Stimulated activated naive CD8-positive, alpha-beta T cell treated with anti-CD3 and anti-CD28 coated beads, Interleukin-15, Interleukin-2, amounts not matched to agents 100 ng/mL and 50 ng/mL, for 24 hours (primary cell): ENCODE measurements around the gene CPNE2.
A peak's percentile ranks its signal among the peaks of the same experiment; 100 is the strongest.
"Not testable (repeated sequence)": the region's sequence is repeated elsewhere in the genome, so short reads cannot be mapped to it uniquely, and the experiment has no call there.

Experiments used
- H3K27ac Mint-ChIP-seq: one replicate; pipeline ENCODE4 v1.8.0; 2021; ENCODE audit warnings: mild to moderate bottlenecking, mixed read lengths
- H3K27me3 Mint-ChIP-seq: one replicate; pipeline ENCODE4 v1.8.0; 2021; ENCODE audit warnings: mixed read lengths
- H3K36me3 Mint-ChIP-seq: one replicate; pipeline ENCODE4 v1.8.0; 2021; ENCODE audit warnings: low read depth, mixed read lengths
- H3K4me1 Mint-ChIP-seq: one replicate; pipeline ENCODE4 v1.8.0; 2021; ENCODE audit warnings: low read depth, mixed read lengths
- H3K4me3 Mint-ChIP-seq: one replicate; pipeline ENCODE4 v1.8.0; 2021; ENCODE audit warnings: mild to moderate bottlenecking, mixed read lengths
- H3K9me3 Mint-ChIP-seq: one replicate; pipeline ENCODE4 v1.8.0; 2021; ENCODE audit warnings: mixed read lengths

CPNE2 gene

DNA sequence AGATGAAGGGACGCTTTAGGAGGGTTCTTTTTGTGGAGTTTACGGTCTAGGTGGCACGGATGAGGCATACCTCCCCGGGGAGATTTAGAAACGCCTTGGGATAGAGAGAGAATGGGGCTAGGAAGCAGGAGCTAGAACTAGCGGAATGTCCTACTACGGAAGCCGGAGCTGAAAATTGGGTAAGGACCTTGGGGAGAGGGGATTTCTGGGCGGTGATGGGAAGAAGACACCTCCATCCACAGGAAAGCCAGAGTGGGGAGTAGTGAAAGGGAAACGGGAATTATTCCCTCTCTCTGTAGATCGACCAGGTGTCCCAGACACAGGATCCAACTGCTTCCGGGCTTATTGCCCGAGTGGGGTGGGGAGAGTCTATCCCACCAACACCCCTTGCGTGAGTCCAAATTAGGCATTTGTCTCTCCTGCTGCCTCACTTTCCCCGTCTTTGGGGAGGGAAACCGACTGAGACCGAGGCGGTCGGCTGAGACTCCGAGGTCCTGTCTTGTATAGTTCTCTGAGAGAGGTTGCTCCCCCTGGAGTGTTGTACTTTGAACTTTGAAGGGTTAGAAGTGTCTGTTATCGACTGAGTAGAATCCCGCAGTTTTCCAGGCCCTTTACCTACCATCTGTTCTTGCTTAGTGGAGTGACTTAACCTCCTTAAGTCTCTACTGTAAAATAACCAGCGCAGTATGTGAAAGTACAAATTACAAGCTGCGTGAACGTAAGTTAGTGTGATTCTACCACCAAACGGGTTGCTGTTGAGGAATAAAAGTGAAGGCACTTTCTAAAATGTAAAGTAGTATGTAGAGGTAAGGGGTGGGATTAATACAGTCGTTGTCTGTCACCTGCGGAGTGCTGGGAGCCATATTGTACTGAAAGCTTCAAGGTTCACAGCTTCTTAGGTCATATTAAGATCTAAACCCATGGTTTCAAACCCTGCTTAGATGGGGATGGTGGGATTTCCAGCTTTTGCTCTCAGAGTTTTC lies 94.8 kb downstream of the CPNE2 start:
- peak overlapping the region; percentile 100 for H3K4me3 Mint-ChIP-seq
- H3K9me3 Mint-ChIP-seq: no peaks in the 10 kb centered on the region
- peaks cover 53% of the 10 kb centered on the region for H3K4me1 Mint-ChIP-seq
- peaks cover 6% of the 10 kb centered on the region for H3K36me3 Mint-ChIP-seq
- H3K27me3 Mint-ChIP-seq: no peaks in the 10 kb centered on the region
- H3K27ac Mint-ChIP-seq: peak overlapping the region; percentile 97

DNA sequence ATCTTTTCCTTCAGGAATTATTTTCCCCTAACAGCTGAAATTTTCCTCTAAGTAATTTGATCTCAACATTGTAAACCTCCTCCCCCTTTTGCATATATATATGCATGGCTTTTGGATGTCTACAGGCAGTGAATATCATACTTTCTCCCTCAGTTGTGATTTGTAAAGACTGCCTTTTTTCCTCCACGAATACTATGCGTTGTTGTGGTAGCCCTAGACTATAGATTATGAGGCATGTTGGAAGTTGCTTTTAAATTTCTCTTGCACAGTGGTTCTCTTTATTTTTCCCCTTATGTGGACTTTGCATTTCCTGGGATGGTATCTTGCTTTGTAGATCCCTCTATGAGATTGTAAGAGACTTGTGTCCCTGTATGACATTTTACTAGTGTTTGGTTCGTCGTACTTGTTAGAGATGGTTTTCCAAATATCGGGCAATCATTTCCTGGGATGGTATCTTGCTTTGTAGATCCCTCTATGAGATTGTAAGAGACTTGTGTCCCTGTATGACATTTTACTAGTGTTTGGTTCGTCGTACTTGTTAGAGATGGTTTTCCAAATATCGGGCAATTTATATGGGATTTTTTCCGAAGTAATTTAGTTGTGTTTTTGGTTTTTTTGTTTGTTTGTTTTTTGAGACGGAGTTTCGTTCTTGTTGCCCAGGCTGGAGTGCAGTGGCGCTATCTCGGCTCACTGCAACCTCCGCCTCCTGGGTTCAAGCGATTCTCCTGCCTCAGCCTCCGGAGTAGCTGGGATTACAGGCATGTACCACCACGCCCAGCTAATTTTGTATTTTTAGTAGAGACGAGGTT lies 95.7 kb downstream of the CPNE2 start:
- Mint-ChIP-seq H3K4me1 (peaks cover 52% of the 10 kb centered on the region), H3K4me3 (peak overlapping the region; percentile 100), H3K27ac (peak overlapping the region; percentile 97)
- H3K9me3 Mint-ChIP-seq, H3K27me3 Mint-ChIP-seq, H3K36me3 Mint-ChIP-seq: not testable (repeated sequence)

DNA sequence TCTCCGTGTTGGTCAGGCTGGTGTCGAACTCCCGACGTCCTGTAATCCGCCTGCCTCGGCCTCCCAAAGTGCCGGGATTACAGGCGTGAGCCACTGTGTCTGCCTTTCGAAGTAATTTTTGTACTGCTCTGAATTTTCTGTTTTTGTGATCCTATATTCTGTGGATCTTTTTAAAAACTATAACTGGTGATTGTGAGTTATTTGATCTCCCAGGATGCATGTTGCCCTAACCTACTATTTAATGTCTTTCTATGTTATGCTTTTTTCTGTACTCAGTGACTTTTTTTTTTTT lies 96.3 kb downstream of the CPNE2 start:
- H3K4me1 Mint-ChIP-seq: peaks cover 53% of the 10 kb centered on the region
- no peak overlapping the region for H3K4me3 Mint-ChIP-seq
- peaks cover 6% of the 10 kb centered on the region for H3K36me3 Mint-ChIP-seq
- no peak overlapping the region for H3K27ac Mint-ChIP-seq
- H3K9me3 Mint-ChIP-seq: no peaks in the 10 kb centered on the region
- no peaks in the 10 kb centered on the region for H3K27me3 Mint-ChIP-seq

DNA sequence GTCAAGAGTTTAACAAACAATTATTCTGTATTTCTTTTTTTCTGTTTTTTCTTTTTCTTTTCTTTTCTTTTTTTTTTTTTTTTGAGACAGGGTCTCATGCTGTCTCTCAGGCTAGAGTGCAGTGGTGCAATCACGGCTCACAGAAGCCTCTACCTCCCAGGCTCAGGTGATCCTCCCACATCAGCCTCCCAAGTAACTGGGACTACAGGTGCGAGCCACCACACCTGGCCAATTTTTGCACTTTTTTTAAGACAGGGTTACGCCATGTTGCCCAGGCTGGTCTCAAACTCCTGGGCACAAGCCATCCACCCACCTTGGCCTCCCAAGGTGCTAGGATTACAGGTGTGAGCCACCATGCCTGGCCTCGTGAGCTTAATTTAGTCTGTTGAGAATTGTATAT lies 97.1 kb downstream of the CPNE2 start:
- H3K27me3 Mint-ChIP-seq, H3K36me3 Mint-ChIP-seq, H3K27ac Mint-ChIP-seq, H3K4me3 Mint-ChIP-seq, H3K9me3 Mint-ChIP-seq: not testable (repeated sequence)
- H3K4me1 Mint-ChIP-seq: peaks cover 51% of the 10 kb centered on the region

DNA sequence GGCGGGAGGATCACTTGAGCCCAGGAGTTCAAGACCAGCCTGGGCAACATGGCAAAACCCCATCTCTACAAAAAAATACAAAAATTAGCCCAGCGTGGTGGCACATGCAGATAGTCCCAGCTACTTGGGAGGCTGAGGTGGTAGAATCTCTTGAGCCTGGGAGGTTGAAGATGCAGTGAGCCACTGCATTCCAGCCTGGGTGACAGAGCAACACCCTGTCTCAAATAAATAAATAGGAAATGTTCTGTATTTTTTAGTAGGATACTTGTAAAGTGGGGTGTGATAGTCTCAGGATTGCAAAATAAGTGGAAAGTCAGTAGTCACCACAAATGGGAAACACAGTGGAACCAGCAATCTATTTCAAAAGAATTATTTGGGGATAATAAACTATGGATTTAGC lies 97.8 kb downstream of the CPNE2 start:
- H3K9me3 Mint-ChIP-seq: no peaks in the 10 kb centered on the region
- H3K36me3 Mint-ChIP-seq: peaks cover 6% of the 10 kb centered on the region
- no peak overlapping the region for H3K27ac Mint-ChIP-seq
- H3K27me3 Mint-ChIP-seq: no peaks in the 10 kb centered on the region
- H3K4me1 Mint-ChIP-seq: peaks cover 48% of the 10 kb centered on the region
- no peak overlapping the region for H3K4me3 Mint-ChIP-seq

DNA sequence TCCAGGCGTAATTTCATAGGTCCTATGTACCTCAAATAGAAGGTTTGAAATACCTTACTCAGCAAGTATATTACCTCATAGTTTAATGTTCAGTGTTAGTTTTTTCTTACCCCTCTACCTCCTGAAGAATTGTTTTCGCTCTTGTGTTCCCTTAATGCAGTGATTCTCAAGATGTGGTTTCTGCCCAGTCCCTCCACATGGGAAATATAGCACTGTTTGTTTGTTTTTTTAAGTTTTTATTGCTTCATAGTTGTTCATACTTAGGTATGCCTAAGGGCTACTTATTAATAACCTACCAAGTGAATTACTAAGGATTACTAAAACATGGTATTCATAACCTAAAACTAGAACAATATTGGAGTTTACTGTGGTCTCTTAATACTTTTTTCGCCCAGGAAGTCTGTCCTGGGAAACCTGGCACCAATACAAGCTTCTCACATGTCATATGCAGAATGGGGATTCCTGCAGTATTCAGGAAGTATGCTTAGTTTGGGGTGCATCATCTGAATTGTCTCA lies 98.7 kb downstream of the CPNE2 start:
- no peak overlapping the region for H3K4me3 Mint-ChIP-seq
- H3K4me1 Mint-ChIP-seq: peaks cover 46% of the 10 kb centered on the region
- H3K27me3 Mint-ChIP-seq: no peaks in the 10 kb centered on the region
- peaks cover 10% of the 10 kb centered on the region for H3K36me3 Mint-ChIP-seq
- no peak overlapping the region for H3K27ac Mint-ChIP-seq
- no peaks in the 10 kb centered on the region for H3K9me3 Mint-ChIP-seq

DNA sequence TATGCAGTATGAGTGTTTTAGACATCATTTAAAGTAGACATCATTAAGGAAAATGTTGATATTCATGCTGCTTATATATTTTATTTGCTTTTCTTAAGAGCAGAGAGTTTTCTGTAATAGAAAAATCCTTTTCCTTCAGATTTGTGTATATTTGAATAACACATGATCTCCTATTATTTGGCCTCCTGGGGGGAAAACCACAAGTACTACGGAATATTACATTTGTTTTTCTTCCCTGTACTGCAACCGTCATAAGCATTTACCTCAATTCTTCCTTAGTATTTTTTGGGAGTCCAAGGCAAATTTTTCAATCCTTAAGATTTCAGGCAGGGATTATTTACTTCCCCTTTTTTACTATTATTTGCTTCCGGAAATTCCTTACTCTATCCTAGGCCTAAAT lies 99.8 kb downstream of the CPNE2 start:
- H3K27ac Mint-ChIP-seq: no peak overlapping the region
- no peaks in the 10 kb centered on the region for H3K9me3 Mint-ChIP-seq
- H3K36me3 Mint-ChIP-seq: peaks cover 13% of the 10 kb centered on the region
- H3K4me3 Mint-ChIP-seq: no peak overlapping the region
- peaks cover 46% of the 10 kb centered on the region for H3K4me1 Mint-ChIP-seq
- H3K27me3 Mint-ChIP-seq: no peaks in the 10 kb centered on the region

DNA sequence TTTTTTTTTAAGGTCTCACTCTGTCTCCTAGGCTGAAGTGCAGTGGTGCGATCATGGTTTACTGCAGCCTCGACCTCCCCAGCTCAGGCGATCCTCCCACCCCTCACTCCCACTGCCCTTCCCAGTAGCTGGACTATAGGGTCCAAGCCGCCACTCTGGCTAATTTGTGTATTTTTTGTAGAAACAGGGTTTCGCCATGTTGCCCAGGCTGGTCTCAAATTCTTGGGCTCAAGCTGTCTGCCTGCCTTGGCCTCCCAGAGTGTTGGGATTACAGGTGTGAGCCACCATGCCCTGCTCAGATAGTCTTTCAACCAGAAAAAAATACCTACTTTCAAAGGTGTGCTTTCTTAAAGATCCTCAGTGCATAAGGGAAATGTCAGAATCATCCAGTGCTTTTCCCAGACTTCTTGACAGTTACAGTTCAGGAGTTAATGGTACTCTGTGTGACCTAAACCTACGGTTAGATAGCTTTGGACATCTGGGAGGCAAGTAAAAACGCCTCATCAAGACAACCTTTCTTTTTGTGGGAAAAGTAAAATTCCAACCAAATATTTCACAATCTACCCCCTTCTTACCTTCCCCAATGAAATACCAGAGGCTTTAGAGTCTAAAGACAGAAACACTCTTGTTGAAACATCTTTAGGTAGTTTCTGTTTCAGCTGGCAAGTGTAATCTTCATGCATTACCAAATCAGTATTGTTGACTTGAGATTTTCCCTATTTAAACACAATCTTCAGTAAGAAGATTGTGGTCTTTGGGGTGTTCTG lies 100.5 kb downstream of the CPNE2 start:
- Mint-ChIP-seq H3K4me3 (no peak overlapping the region), H3K4me1 (peaks cover 39% of the 10 kb centered on the region), H3K27ac (no peak overlapping the region), H3K36me3 (peaks cover 14% of the 10 kb centered on the region), H3K27me3 (no peaks in the 10 kb centered on the region), H3K9me3 (no peaks in the 10 kb centered on the region)

DNA sequence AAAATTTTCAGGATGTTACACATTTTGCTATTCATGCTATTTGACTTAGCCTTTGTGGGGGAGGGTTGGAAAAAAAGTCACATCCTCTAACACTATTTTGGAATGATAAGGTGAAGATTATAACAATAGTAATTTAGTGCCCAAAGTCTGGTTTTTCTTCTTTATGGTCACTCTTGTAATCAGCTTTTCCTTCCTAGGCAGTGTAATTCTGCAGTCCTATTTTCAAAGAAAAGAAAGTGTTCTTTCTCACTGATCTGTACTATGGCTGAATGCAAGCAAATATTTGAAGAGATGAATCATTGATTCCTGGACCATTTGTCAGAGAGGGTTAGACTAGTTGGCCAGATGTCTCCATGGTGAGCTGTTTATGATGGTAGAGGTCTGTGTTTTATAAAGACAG lies 102.1 kb downstream of the CPNE2 start:
- no peak overlapping the region for H3K4me3 Mint-ChIP-seq
- no peaks in the 10 kb centered on the region for H3K27me3 Mint-ChIP-seq
- H3K36me3 Mint-ChIP-seq: peaks cover 11% of the 10 kb centered on the region
- no peaks in the 10 kb centered on the region for H3K9me3 Mint-ChIP-seq
- no peak overlapping the region for H3K27ac Mint-ChIP-seq
- H3K4me1 Mint-ChIP-seq: peaks cover 26% of the 10 kb centered on the region

DNA sequence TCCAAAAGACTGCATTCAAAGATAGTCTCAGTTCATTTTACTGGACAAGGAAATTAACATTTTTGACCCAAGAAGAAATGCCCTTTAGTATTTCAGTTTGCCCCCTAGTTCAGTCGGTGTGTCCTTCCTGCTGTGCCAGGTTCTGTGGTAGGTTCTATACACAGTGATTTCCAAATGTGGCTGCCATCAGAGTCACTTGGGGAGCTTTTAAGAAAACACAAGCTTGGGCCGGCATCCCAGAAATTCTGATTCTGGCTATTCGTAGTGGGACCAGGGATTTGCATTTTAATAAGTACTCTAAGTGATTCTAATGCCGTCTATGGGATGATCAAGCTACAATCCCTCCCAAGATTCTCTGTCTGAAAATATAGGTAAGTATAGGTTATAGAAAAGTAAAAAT lies 103.9 kb downstream of the CPNE2 start:
- Mint-ChIP-seq H3K27me3 (no peaks in the 10 kb centered on the region), H3K27ac (no peak overlapping the region), H3K9me3 (no peaks in the 10 kb centered on the region), H3K36me3 (peaks cover 7% of the 10 kb centered on the region), H3K4me3 (no peak overlapping the region), H3K4me1 (peaks cover 20% of the 10 kb centered on the region)

DNA sequence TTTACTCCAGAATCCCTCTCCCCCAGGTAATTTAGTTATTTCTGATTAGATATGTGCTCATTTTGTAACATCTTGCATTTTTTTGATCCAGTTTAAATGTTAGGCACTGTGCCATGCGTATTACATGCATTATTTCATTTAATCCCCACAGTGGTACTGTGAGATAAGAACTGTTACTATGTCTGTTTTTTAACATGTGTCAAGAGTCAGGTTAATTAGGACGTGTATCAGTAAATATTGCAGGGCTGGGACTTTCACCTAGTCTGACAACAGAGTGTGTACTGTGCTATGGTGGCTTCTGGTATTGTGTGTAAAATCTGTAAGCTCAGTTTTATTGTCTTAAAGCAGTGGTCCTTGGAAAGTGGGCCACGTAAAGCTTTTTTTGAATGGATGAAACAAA lies 104.4 kb downstream of the CPNE2 start:
- Mint-ChIP-seq H3K27ac (no peak overlapping the region), H3K9me3 (no peaks in the 10 kb centered on the region), H3K4me1 (peaks cover 17% of the 10 kb centered on the region), H3K36me3 (peaks cover 7% of the 10 kb centered on the region), H3K27me3 (no peaks in the 10 kb centered on the region), H3K4me3 (no peak overlapping the region)
